PFSK-1 (cell line): ENCODE data around the gene ADD3.

Experiments
- FOXP2 ChIP-seq: optimal IDR thresholded peaks from 2 replicates; pipeline ENCODE3; 2011; ENCODE audit warnings: borderline replicate concordance, control low read depth, inconsistent platforms; ENCODE audit not compliant: insufficient read depth; ENCODE audit errors: extremely low read length, extremely low read depth
- POLR2AphosphoS5 ChIP-seq: IDR thresholded peaks from 2 replicates; pipeline ENCODE4 v1.6.1; 2012; ENCODE audit warnings: low read depth, mild to moderate bottlenecking, control low read depth, low read length, moderate library complexity
- REST ChIP-seq, 2 experiments: IDR thresholded peaks; 2 replicates each; pipeline versions ENCODE4 v1.6.1 to v1.8.0; 2011 to 2012; ENCODE audit warnings: low read depth in 2 of 2, low read length in 2 of 2, control low read depth in 1 of 2, inconsistent platforms in 1 of 2, mild to moderate bottlenecking in 1 of 2, moderate library complexity in 1 of 2; ENCODE audit not compliant: insufficient read depth in 1 of 2
- SIN3A ChIP-seq: IDR thresholded peaks from 2 replicates; pipeline ENCODE4 v1.6.1; 2012; ENCODE audit warnings: mild to moderate bottlenecking, low read length, moderate library complexity, borderline replicate concordance; ENCODE audit not compliant: insufficient read depth
- TAF1 ChIP-seq: IDR thresholded peaks from 2 replicates; pipeline ENCODE4 v1.6.1; 2012; ENCODE audit warnings: low read length, control low read depth, borderline replicate concordance; ENCODE audit not compliant: insufficient read depth

The ADD3 gene

GRCh38 chr10:109992485-109992884 lies 15.3 kb upstream of the ADD3 start:
- TF ChIP-seq SIN3A, result no peak
- TF ChIP-seq POLR2AphosphoS5, result no peak
- no peak for TF ChIP-seq FOXP2
- TF ChIP-seq REST (IDR thresholded peaks at IDR 0.05; ENCODE audit: insufficient read depth in 1 of 2, low read depth in 2 of 2, low read length in 2 of 2), result no peak
- TF ChIP-seq TAF1, result no peak

GRCh38 chr10:109993551-109994330 lies 14.0 kb upstream of the ADD3 start:
- no peak for TF ChIP-seq SIN3A
- TF ChIP-seq REST (IDR thresholded peaks at IDR 0.05; ENCODE audit: insufficient read depth in 1 of 2, low read depth in 2 of 2, low read length in 2 of 2), result no peak

- no peak for TF ChIP-seq TAF1
- TF ChIP-seq POLR2AphosphoS5, result no peak
- TF ChIP-seq REST (IDR thresholded peaks at IDR 0.05; ENCODE audit: insufficient read depth in 1 of 2, low read depth in 2 of 2, low read length in 2 of 2), result no peak
These were observed 12.8 kb upstream of the ADD3 start for GRCh38 chr10:109994711-109995577.

GRCh38 chr10:109995595-109995994 lies 12.2 kb upstream of the ADD3 start:
- TF ChIP-seq REST (IDR thresholded peaks at IDR 0.05; ENCODE audit: insufficient read depth in 1 of 2, low read depth in 2 of 2, low read length in 2 of 2), result no peak
- TF ChIP-seq TAF1, result no peak
- no peak for TF ChIP-seq SIN3A
- TF ChIP-seq POLR2AphosphoS5, result no peak
- no peak for TF ChIP-seq FOXP2

DNA sequence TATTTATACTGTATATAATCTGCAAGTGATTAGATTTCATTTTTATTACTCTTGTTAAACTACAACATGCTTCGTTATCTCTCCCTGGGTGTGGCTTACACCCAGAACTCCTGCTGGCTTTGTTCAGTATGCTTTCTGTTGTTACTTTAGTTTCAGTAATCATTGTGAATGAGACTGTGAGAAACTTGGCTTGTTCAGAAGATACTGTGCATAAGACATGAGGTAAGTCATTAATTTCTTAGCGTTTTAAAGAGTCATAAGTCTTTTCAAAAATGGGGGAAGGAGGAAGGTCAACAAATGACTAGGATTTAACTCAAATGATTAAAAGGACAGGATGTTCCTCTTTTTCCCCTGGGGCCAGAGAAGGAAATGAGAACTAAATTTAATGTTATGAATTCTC lies 11.6 kb upstream of the ADD3 start:
- TF ChIP-seq REST (IDR thresholded peaks at IDR 0.05; ENCODE audit: insufficient read depth in 1 of 2, low read depth in 2 of 2, low read length in 2 of 2) (no peak), POLR2AphosphoS5 (no peak), SIN3A (no peak), FOXP2 (no peak), TAF1 (no peak)
